Endothelial cell of umbilical vein (primary cell): ENCODE measurements around the gene EML6. TPM values are rescaled to one million over a fixed set of nuclear protein-coding genes. Genes with fewer than 3 reads are reported as not detected.

Experiments
- BruUV-seq: library from RNA; stranded (reverse); fragments of 400-500 nt; replicated peaks from 2 replicates; lab custom pipeline; 2021; lab: Mats Ljungman, UMichigan
- CTCF ChIA-PET: fragments of 300-600, 350-600 bp; sonication (Branson Sonifier 250); formaldehyde crosslinking; loops from one replicate; lab custom pipeline; 2021; ENCODE audit warnings: antibody characterized with exemption, inconsistent platforms; lab: Charles Lee
- POLR2A ChIA-PET: fragments of 300-600, 350-600 bp; sonication (Branson Sonifier 250); formaldehyde crosslinking; loops from one replicate; lab custom pipeline; 2021; ENCODE audit warnings: antibody characterized with exemption, inconsistent platforms; lab: Charles Lee
- DNase-seq: peaks from one replicate; pipeline ENCODE4 v3.0.0-alpha.2; 2011; ENCODE audit warnings: low read depth, low spot score
- FAIRE-seq: peaks from 2 replicates; lab custom pipeline; 2011; peaks lifted over from hg19 to GRCh38; lab: Jason Lieb, UNC
- H2AFZ ChIP-seq: 2 replicates; pipeline ENCODE4 v1.6.0; 2012; ENCODE audit warnings: low read depth, low read length, control low read depth, inconsistent platforms
- H3K27ac ChIP-seq: 2 replicates; pipeline ENCODE4 v1.5.1; 2011; ENCODE audit warnings: low read depth, mild to moderate bottlenecking, control low read depth, low read length, moderate library complexity; ENCODE audit not compliant: insufficient read depth
- H3K27me3 ChIP-seq, 2 experiments: 2 replicates each; pipeline versions ENCODE4 v1.6.0 to v1.6.1; 2011; ENCODE audit warnings: low read length in 2 of 2, mixed read lengths in 1 of 2; ENCODE audit not compliant: control insufficient read depth in 2 of 2, insufficient read depth in 2 of 2
- H3K36me3 ChIP-seq, 2 experiments: 2 replicates in 1 of 2; 3 replicates in 1 of 2; pipeline ENCODE4 v1.5.1; 2011; ENCODE audit warnings: low read length in 2 of 2, mild to moderate bottlenecking in 1 of 2, moderate library complexity in 1 of 2; ENCODE audit not compliant: control insufficient read depth in 2 of 2, insufficient read depth in 2 of 2; ENCODE audit errors: extremely low read depth in 1 of 2
- H3K4me1 ChIP-seq: 3 replicates; pipeline ENCODE4 v1.5.1; 2011; ENCODE audit warnings: mild to moderate bottlenecking, low read length; ENCODE audit not compliant: control insufficient read depth, insufficient read depth; ENCODE audit errors: extremely low read depth
- H3K4me2 ChIP-seq: 2 replicates; pipeline ENCODE4 v1.6.1; 2011; ENCODE audit warnings: low read length, control low read depth, mixed read lengths; ENCODE audit not compliant: insufficient read depth
- H3K4me3 ChIP-seq, 3 experiments: fragments of 200-600 bp in 1 of 3; sonication (generic), shearing (Covaris generic) in 1 of 3; replicated peaks in 1 of 3; 2 replicates each; pipeline ENCODE4 v1.5.1; 2011 to 2016; ENCODE audit warnings: control low read depth in 3 of 3, low read length in 3 of 3, mild to moderate bottlenecking in 2 of 3, inconsistent platforms in 1 of 3, low read depth in 1 of 3, moderate library complexity in 1 of 3; ENCODE audit not compliant: insufficient read depth in 1 of 3
- H3K79me2 ChIP-seq: 2 replicates; pipeline ENCODE4 v1.6.0; 2012; ENCODE audit warnings: low read length, inconsistent platforms; ENCODE audit not compliant: control insufficient read depth, insufficient read depth
- H3K9ac ChIP-seq: replicated peaks from 2 replicates; pipeline ENCODE3; 2011; ENCODE audit warnings: low read length, control low read depth; ENCODE audit not compliant: insufficient read depth; ENCODE audit errors: extremely low read depth
- H3K9me1 ChIP-seq: replicated peaks from 3 replicates; pipeline ENCODE4 v1.6.0; 2011; ENCODE audit warnings: mild to moderate bottlenecking, low read length; ENCODE audit not compliant: control insufficient read depth, insufficient read depth; ENCODE audit errors: extremely low read depth
- H3K9me3 ChIP-seq: replicated peaks from 2 replicates; pipeline ENCODE4 v1.5.1; 2012; ENCODE audit warnings: low read length, inconsistent platforms; ENCODE audit not compliant: control insufficient read depth, insufficient read depth
- H4K20me1 ChIP-seq: replicated peaks from 2 replicates; pipeline ENCODE3; 2011; ENCODE audit warnings: mild to moderate bottlenecking, low read length; ENCODE audit not compliant: control insufficient read depth, insufficient read depth; ENCODE audit errors: extremely low read depth
- EZH2 ChIP-seq: IDR thresholded peaks from 2 replicates; pipeline ENCODE4 v1.6.1; 2012; ENCODE audit warnings: borderline replicate concordance, low read depth, mild to moderate bottlenecking, moderate library complexity, low read length, inconsistent platforms; ENCODE audit not compliant: severe bottlenecking
- FOS ChIP-seq: IDR thresholded peaks from 2 replicates; pipeline ENCODE4 v1.6.1; 2011; ENCODE audit warnings: mild to moderate bottlenecking, low read length, moderate library complexity, borderline replicate concordance; ENCODE audit not compliant: insufficient read depth
- GATA2 ChIP-seq: IDR thresholded peaks from 2 replicates; pipeline ENCODE4 v1.7.0; 2011; ENCODE audit warnings: low read depth, mild to moderate bottlenecking, moderate library complexity, mixed read lengths, low read length; ENCODE audit not compliant: insufficient read length, insufficient read depth
- JUN ChIP-seq: IDR thresholded peaks from 2 replicates; pipeline ENCODE4 v1.6.1; 2011; ENCODE audit warnings: borderline replicate concordance, low read depth; ENCODE audit not compliant: insufficient read length, insufficient read depth
- MAX ChIP-seq: IDR thresholded peaks from 2 replicates; pipeline ENCODE4 v1.6.1; 2011; ENCODE audit not compliant: insufficient read depth, insufficient read length
- MYC ChIP-seq: IDR thresholded peaks from one replicate; pipeline ENCODE4 v1.6.1; 2011; ENCODE audit warnings: mild to moderate bottlenecking, low read depth, low read length
- POLR2A ChIP-seq: IDR thresholded peaks from 2 replicates; pipeline ENCODE4 v1.6.1; 2012; ENCODE audit warnings: low read depth, mild to moderate bottlenecking, control low read depth, low read length
- POLR2AphosphoS5 ChIP-seq: IDR thresholded peaks from 2 replicates; pipeline ENCODE4 v1.6.1; 2012; ENCODE audit warnings: low read depth, mild to moderate bottlenecking, control low read depth, low read length, moderate library complexity; ENCODE audit not compliant: insufficient read depth
- dilution Hi-C: fragments of 300-500 bp; cut with MboI; formaldehyde crosslinking; loops from one replicate; pipeline ENCODE4 v1.15.0; 2019; ENCODE audit warnings: low sequenced_read_pairs; ENCODE audit not compliant: extremely low pct_ligation_motif_present
- intact Hi-C: fragments of 100-400 bp; cut with micrococcal nuclease; formaldehyde crosslinking; loops from one replicate; pipeline ENCODE4 v1.10.0; 2022
- polyA plus RNA-seq, 4 experiments: library from polyadenylated mRNA; depleted of rRNA in 3 of 4; stranded (reverse) in 3 of 4; unstranded in 1 of 4; fragments of >200 nt; gene quantifications; 2 replicates each; pipeline versions ENCODE4 v1.2.1 to v1.2.3, GENCODE V29; 2011 to 2012; ENCODE audit warnings: missing spikeins in 1 of 4
- total RNA-seq: library from RNA; stranded (reverse); gene quantifications from 2 replicates; pipeline ENCODE4 v1.2.3, GENCODE V29; 2021
- TF ChIP-seq, protein P1 (sequence below), 2 donors: IDR thresholded peaks; 1 replicate in 1 of 2; 2 replicates in 1 of 2; pipeline ENCODE4 v1.5.1; 2011; ENCODE audit warnings: low read length in 2 of 2, mild to moderate bottlenecking in 2 of 2, moderate library complexity in 2 of 2, control low read depth in 1 of 2, inconsistent platforms in 1 of 2, low read depth in 1 of 2; ENCODE audit not compliant: insufficient read depth in 1 of 2; ENCODE audit errors: extremely low read depth in 1 of 2

The EML6 gene
- total and polyA plus RNA-seq, 2 donors (not counting 3 experiments of a cell fraction or from before 2014, with no cell fraction given) = 0.79 to 2.1 TPM

DNA sequence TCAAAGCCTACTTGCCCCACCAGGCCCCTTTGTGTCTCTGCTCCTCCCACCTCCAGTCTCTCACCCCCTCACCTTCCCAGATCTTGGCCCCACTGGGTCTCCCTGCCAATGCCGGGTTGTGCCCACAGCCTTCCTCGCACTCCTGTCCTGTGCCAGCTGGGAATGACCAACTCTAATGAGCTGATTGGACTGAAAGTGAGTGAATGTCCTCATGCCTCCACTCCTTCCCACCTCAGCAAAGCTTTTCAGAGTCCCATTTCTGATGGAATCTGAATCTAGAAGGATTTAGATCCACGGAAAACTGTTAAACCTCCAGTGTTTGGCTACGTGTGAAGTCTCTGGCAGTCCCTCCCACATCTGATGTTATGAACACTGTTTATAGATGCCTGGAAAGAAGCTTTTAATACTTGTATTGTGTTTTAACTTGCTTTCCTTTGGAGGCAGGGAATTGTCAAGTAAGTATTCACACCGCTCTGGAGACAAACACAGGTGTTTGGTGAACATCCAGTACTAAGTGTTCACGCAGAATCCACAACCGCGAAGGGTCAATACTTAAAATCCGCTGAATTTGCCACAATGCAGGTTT lies 222.9 kb downstream of the EML6 start:
- H3K27me3 ChIP-seq = peaks cover 3 to 4% of the 10 kb centered on the region in 2 experiments
- FAIRE-seq (no peak), DNase-seq (no peak)
- no peaks in the 10 kb centered on the region for H3K79me2 ChIP-seq
- no peak overlapping the region for H3K4me3 ChIP-seq
- dilution Hi-C loops = no loop called here
- H3K27ac ChIP-seq = no peak overlapping the region
- H4K20me1 ChIP-seq = no peaks in the 10 kb centered on the region
- TF ChIP-seq POLR2A (no peak), MAX (no peak), JUN (no peak), FOS (no peak), EZH2 (no peak), POLR2AphosphoS5 (no peak), GATA2 (no peak), MYC (no peak)
- TF ChIP-seq, protein P1, sequence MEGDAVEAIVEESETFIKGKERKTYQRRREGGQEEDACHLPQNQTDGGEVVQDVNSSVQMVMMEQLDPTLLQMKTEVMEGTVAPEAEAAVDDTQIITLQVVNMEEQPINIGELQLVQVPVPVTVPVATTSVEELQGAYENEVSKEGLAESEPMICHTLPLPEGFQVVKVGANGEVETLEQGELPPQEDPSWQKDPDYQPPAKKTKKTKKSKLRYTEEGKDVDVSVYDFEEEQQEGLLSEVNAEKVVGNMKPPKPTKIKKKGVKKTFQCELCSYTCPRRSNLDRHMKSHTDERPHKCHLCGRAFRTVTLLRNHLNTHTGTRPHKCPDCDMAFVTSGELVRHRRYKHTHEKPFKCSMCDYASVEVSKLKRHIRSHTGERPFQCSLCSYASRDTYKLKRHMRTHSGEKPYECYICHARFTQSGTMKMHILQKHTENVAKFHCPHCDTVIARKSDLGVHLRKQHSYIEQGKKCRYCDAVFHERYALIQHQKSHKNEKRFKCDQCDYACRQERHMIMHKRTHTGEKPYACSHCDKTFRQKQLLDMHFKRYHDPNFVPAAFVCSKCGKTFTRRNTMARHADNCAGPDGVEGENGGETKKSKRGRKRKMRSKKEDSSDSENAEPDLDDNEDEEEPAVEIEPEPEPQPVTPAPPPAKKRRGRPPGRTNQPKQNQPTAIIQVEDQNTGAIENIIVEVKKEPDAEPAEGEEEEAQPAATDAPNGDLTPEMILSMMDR (IDR thresholded peaks at IDR 0.05; ENCODE audit: extremely low read depth in 1 of 2, insufficient read depth in 1 of 2, low read depth in 1 of 2, low read length in 2 of 2) = no peak
- POLR2A ChIA-PET = no interaction called here
- H3K4me2 ChIP-seq = no peak overlapping the region
- no TSS peak for BruUV-seq
- no peaks in the 10 kb centered on the region for H3K36me3 ChIP-seq
- CTCF ChIA-PET = no interaction called here
- H3K4me1 ChIP-seq = no peaks in the 10 kb centered on the region
- H2AFZ ChIP-seq = no peak overlapping the region
- no peaks in the 10 kb centered on the region for H3K9me1 ChIP-seq
- no peak overlapping the region for H3K9ac ChIP-seq
- intact Hi-C loops = no loop called here
- H3K9me3 ChIP-seq = no peaks in the 10 kb centered on the region
